HL-60 (cell line): ENCODE measurements around the gene NKX2-3.

ENCODE experiments used
- POLR2AphosphoS5 ChIP-seq: IDR thresholded peaks from 2 replicates; pipeline ENCODE4 v1.6.1; 2012; ENCODE audit warnings: low read depth
- REST ChIP-seq: IDR thresholded peaks from 2 replicates; pipeline ENCODE4 v1.6.1; 2012; ENCODE audit warnings: low read depth; ENCODE audit not compliant: insufficient replicate concordance

GRCh38 chr10:99557044-99557443, 24.3 kb downstream of the NKX2-3 start:
- TF ChIP-seq POLR2AphosphoS5: no peak
- TF ChIP-seq REST: no peak
